ENCODE measurements around the gene SH3RF3.

- TF ChIP-seq, protein P1, sequence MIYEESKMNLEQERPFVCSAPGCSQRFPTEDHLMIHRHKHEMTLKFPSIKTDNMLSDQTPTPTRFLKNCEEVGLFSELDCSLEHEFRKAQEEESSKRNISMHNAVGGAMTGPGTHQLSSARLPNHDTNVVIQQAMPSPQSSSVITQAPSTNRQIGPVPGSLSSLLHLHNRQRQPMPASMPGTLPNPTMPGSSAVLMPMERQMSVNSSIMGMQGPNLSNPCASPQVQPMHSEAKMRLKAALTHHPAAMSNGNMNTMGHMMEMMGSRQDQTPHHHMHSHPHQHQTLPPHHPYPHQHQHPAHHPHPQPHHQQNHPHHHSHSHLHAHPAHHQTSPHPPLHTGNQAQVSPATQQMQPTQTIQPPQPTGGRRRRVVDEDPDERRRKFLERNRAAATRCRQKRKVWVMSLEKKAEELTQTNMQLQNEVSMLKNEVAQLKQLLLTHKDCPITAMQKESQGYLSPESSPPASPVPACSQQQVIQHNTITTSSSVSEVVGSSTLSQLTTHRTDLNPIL (CRISPR knock-in tag; IDR thresholded peaks at IDR 0.05; ENCODE audit: low read depth), result no peak
- TF ChIP-seq PATZ1 (CRISPR knock-in tag; IDR thresholded peaks at IDR 0.05; ENCODE audit: borderline replicate concordance), result no peak
- TF ChIP-seq RARB (CRISPR knock-in tag; IDR thresholded peaks at IDR 0.05), result no peak
- TF ChIP-seq, protein P2, sequence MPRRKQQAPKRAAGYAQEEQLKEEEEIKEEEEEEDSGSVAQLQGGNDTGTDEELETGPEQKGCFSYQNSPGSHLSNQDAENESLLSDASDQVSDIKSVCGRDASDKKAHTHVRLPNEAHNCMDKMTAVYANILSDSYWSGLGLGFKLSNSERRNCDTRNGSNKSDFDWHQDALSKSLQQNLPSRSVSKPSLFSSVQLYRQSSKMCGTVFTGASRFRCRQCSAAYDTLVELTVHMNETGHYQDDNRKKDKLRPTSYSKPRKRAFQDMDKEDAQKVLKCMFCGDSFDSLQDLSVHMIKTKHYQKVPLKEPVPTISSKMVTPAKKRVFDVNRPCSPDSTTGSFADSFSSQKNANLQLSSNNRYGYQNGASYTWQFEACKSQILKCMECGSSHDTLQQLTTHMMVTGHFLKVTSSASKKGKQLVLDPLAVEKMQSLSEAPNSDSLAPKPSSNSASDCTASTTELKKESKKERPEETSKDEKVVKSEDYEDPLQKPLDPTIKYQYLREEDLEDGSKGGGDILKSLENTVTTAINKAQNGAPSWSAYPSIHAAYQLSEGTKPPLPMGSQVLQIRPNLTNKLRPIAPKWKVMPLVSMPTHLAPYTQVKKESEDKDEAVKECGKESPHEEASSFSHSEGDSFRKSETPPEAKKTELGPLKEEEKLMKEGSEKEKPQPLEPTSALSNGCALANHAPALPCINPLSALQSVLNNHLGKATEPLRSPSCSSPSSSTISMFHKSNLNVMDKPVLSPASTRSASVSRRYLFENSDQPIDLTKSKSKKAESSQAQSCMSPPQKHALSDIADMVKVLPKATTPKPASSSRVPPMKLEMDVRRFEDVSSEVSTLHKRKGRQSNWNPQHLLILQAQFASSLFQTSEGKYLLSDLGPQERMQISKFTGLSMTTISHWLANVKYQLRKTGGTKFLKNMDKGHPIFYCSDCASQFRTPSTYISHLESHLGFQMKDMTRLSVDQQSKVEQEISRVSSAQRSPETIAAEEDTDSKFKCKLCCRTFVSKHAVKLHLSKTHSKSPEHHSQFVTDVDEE (CRISPR knock-in tag; IDR thresholded peaks at IDR 0.05), result no peak
- no peak for TF ChIP-seq ZFP3 (CRISPR knock-in tag; IDR thresholded peaks at IDR 0.05)
- no peak for TF ChIP-seq ZFP30 (CRISPR knock-in tag; IDR thresholded peaks at IDR 0.05)
- TF ChIP-seq ZNF8 (CRISPR knock-in tag; IDR thresholded peaks at IDR 0.05), result no peak
- no peak for TF ChIP-seq ZC3H10 (CRISPR knock-in tag; IDR thresholded peaks at IDR 0.05)
- no peak for TF ChIP-seq SNAI2 (CRISPR knock-in tag; IDR thresholded peaks at IDR 0.05)
Observed at GRCh38 chr2:109537565-109538222, 408.7 kb downstream of the SH3RF3 start.

Measured in SK-N-SH treated with all-trans-retinoic acid at 6 μM for 48 hours (cell line).